ENCODE data around the gene GNG14. TPM values are rescaled to one million over a fixed set of nuclear protein-coding genes. Genes with fewer than 3 reads are reported as not detected.

Gene GNG14
- total RNA-seq, 4 donors from 2014 or later = not detected

DNA sequence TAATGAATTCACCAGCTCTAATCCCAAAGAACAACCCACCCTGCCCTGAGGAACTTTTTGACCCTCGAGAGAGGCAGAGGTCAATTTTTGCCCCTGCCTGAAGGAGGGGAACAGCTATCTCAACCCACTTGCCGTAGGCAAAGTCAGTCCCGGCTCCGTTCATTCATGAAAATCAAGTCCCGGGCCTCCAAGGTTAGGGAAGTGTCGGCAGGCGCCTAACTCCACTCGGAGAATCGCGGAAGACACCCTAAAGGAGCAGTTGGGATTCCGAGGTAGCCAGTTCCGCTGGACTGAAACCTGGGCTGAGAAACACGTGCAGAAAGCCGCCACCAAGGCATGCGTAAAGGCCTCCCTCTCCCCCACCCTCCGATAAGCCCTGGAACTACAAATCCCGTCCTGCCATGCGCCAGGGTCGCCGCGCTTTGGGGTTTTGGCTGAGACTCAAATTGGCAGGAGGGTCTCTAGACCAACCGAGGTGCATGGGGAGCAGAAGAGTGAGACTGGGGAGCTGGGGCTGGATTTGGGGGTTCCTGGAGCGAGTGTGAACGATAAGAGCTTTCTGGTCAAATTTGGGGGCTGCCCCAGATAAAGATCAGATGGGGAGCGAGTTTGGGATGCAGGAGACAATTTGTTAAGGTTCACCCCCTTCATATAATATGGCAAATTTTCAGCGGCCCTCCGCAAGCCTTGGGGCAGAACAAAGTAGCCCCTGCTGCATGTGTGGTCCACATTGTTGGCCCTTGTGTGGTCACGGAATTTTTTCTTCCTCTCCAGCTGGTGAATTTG, 36.0 kb downstream of the GNG14 start, which contains the start of gene TNPO2:
Gene TNPO2 (minus strand): TSS at position 292 of the 786 bp plus-strand sequence. CDS start 2,955 bp downstream, outside the sequence.
- TF ChIP-seq, protein P1, sequence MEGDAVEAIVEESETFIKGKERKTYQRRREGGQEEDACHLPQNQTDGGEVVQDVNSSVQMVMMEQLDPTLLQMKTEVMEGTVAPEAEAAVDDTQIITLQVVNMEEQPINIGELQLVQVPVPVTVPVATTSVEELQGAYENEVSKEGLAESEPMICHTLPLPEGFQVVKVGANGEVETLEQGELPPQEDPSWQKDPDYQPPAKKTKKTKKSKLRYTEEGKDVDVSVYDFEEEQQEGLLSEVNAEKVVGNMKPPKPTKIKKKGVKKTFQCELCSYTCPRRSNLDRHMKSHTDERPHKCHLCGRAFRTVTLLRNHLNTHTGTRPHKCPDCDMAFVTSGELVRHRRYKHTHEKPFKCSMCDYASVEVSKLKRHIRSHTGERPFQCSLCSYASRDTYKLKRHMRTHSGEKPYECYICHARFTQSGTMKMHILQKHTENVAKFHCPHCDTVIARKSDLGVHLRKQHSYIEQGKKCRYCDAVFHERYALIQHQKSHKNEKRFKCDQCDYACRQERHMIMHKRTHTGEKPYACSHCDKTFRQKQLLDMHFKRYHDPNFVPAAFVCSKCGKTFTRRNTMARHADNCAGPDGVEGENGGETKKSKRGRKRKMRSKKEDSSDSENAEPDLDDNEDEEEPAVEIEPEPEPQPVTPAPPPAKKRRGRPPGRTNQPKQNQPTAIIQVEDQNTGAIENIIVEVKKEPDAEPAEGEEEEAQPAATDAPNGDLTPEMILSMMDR (IDR thresholded peaks at IDR 0.05; ENCODE audit: low read depth) = no peak

DNA sequence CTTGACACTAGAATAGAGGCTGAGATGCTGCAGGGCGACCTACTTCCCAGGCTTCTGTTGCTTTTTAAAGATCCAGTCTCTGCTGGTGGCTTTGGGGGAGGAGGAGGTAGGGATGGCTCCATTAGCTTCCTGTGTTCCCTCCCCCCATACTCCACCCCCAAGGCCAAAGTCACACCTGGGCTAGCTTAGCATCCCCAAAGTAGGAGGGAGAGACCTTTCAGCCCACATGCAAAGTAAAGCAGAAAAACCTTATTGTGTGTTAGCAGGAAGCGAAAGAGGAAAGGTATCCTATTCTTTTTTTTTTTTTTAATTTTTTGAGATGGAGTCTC, 39.2 kb downstream of the GNG14 start:
- TF ChIP-seq, protein P1 (IDR thresholded peaks at IDR 0.05; ENCODE audit: low read depth) = no peak

DNA sequence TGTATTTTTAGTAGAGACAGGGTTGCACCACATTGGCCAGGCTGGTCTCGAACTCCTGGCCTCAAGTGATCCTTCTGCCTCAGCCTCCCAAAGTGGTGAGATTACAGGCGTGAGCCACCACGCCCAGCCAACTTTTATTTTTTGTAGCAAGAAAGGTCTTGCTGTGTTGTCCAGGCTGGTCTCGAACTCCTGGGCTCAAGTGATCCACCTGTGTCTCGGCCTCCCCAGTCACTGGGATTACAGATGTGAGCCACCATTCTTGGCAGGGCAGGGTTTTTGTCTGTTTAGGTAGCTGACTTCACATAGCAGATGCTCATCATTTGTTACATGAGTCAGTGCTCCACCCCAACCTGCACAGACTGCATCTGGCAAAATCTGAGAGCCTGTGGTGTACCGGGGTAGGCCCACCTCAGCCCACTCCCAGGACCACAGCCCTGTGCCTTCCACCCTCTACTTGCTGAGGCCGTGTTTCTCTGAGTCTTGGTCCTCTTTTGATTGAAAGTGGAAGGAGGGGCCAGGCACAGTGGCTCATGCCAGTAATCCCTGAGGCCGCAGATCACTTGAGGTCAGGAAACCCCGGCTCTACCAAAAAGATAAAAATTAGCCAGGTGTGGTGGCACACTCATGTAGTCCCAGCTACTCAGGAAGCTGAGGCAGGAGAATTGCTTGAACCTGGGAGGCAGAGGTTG, 40.1 kb downstream of the GNG14 start:
- TF ChIP-seq, protein P1 (IDR thresholded peaks at IDR 0.05; ENCODE audit: low read depth) = no peak

DNA sequence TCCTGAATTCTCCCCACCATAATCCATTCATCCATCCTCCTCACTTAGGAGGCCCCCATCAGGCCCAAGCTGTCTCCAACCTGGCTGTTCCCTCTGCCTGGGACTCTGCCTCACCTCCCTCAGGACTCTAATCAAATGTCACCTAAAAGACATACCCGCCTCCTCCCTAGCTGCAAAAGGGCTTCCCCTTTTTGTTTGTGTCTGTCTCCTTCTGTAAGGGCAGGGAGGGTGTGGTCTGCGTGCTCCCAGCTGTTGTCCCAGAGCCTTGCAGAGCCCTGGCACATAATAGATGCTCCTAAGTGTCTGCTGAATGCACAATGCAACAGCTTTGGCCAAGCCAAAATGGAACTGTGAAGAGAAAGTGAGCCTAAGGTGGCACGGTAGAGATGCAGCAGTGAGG, 42.3 kb downstream of the GNG14 start:
- TF ChIP-seq, protein P1 (IDR thresholded peaks at IDR 0.05; ENCODE audit: low read depth) = no peak

DNA sequence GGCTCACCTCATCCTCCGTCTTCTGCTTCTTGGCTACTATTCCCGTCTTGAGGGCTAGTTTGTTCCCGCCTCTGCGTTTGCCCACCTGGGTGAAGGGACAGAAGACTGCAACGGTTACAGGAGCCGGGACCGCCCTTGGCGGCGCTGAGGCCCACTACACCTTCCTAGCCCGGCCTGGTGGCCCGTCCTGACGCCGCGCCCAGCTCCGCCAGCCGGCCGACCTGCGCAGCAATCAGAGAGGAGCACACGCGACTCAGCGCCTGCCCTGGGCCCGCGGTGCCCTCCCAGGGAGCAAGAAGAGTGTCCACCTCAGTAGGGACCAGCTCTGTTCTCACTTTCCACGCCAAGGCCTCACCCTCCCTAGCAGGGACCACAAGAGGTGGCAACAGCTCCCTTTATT, 43.5 kb downstream of the GNG14 start:
- TF ChIP-seq, protein P1 (IDR thresholded peaks at IDR 0.05; ENCODE audit: low read depth) = no peak

DNA sequence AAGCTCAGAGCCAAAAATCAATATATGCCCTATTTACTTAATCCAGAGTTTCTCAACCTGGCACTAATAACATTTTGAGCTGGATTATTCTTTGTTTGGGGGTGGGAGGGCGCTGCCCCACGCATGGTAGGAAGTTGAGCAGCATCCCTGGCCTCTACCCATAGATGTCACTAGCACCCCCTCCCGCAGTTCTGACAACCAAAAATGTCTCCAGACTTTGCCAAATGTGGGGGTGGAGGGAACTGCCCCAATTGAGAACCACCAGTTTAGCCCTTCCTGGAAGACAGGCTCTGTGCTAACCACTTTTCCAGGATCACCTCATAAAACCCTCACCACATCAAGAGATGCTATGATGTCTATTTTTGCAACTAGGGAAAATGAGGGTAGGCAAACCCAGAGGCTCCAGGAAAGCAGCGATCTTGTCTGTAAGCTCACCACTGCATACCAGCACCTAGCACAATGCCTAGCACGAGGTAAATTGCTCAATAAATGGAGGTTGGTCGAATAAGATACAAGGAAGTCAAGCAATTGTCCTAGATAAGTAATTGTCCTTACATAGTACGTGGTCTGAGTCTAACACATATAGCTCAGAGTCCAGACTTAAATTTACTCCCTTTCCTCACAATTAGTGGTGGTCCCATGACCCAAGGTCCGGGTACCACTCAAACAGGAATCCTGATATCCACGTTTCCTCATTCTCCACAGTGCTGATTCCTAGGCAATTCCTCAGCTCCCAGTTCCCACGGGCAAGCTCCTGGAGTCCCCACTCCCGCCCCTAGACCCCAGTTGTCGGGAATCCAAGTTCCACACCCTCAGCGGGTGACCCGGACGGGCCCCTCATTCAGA, 45.8 kb downstream of the GNG14 start:
- TF ChIP-seq, protein P1 (IDR thresholded peaks at IDR 0.05; ENCODE audit: low read depth) = no peak
